ENCODE measurements around the gene ELP6.
"Not testable (repeated sequence)": the region's sequence is repeated elsewhere in the genome, so short reads cannot be mapped to it uniquely, and the experiment has no call there.

ELP6 gene

GRCh38 chr3:47512416-47513124 is 942 bp downstream of the ELP6 start:
- DNase-seq: peak in 1 of 2 experiments; percentile 4

- not testable (repeated sequence) for DNase-seq
Measured at GRCh38 chr3:47505267-47505666, 8.2 kb downstream of the ELP6 start.

- no peak for DNase-seq
Measured at GRCh38 chr3:47504113-47504512, 9.4 kb downstream of the ELP6 start.

GRCh38 chr3:47503033-47503432 is 10.5 kb downstream of the ELP6 start:
- no peak for DNase-seq

- no peak for DNase-seq
Measured at GRCh38 chr3:47496892-47497291, 16.6 kb downstream of the ELP6 start.

GRCh38 chr3:47495886-47496285 is 17.6 kb downstream of the ELP6 start:
- DNase-seq: no peak

- no peak for DNase-seq
Measured at GRCh38 chr3:47495111-47495510, 18.4 kb downstream of the ELP6 start.

- DNase-seq: no peak
Measured at GRCh38 chr3:47491777-47492176, 21.7 kb downstream of the ELP6 start.

GRCh38 chr3:47491186-47491585 is 22.3 kb downstream of the ELP6 start:
- DNase-seq: no peak

GRCh38 chr3:47487265-47487664 is 26.2 kb downstream of the ELP6 start:
- no peak for DNase-seq

- DNase-seq: no peak
Measured at GRCh38 chr3:47485812-47486211, 27.7 kb downstream of the ELP6 start.

- no peak for DNase-seq
Measured at GRCh38 chr3:47482366-47482765, 31.1 kb downstream of the ELP6 start.

GRCh38 chr3:47481763-47482162 is 31.7 kb downstream of the ELP6 start:
- DNase-seq: not testable (repeated sequence)

- DNase-seq: not testable (repeated sequence)
Measured at GRCh38 chr3:47480267-47480666, 33.2 kb downstream of the ELP6 start.

GRCh38 chr3:47479826-47480160 is 33.7 kb downstream of the ELP6 start:
- DNase-seq: no peak

GRCh38 chr3:47478022-47478421 is 35.5 kb downstream of the ELP6 start:
- no peak for DNase-seq

- no peak for DNase-seq
Measured at GRCh38 chr3:47476644-47477199, 36.8 kb downstream of the ELP6 start.

GRCh38 chr3:47476330-47476626 is 37.2 kb downstream of the ELP6 start:
- DNase-seq: no peak

- peak; percentile 94 to 96 for DNase-seq
Measured at GRCh38 chr3:47475570-47476329, 37.8 kb downstream of the ELP6 start, which contains the start of gene SCAP. Gene SCAP, minus strand, starts transcription at chr3:47475941. Its CDS starts 32,948 bp downstream, at chr3:47442993.

GRCh38 chr3:47475029-47475569 is 38.4 kb downstream of the ELP6 start:
- peak in 1 of 2 experiments; percentile 46 for DNase-seq

GRCh38 chr3:47473391-47473790 is 40.1 kb downstream of the ELP6 start:
- no peak for DNase-seq

- no peak for DNase-seq
Measured at GRCh38 chr3:47469616-47470015, 43.9 kb downstream of the ELP6 start.

- DNase-seq: not testable (repeated sequence)
Measured at GRCh38 chr3:47468315-47468714, 45.2 kb downstream of the ELP6 start.

GRCh38 chr3:47464588-47464987 is 48.9 kb downstream of the ELP6 start:
- DNase-seq: no peak
